Activated T-cell treated with anti-CD3 and anti-CD28 coated beads for 48 hours (primary cell): Measurements from ENCODE around the gene CD19.
A peak's percentile ranks its signal among the peaks of the same experiment; 100 is the strongest.
"Not testable (repeated sequence)": the region's sequence is repeated elsewhere in the genome, so short reads cannot be mapped to it uniquely, and the experiment has no call there.

Source experiments
- DNase-seq: peaks from one replicate; pipeline ENCODE4 v3.0.0-alpha.2; 2020; ENCODE audit warnings: low read depth

CD19 gene

DNA sequence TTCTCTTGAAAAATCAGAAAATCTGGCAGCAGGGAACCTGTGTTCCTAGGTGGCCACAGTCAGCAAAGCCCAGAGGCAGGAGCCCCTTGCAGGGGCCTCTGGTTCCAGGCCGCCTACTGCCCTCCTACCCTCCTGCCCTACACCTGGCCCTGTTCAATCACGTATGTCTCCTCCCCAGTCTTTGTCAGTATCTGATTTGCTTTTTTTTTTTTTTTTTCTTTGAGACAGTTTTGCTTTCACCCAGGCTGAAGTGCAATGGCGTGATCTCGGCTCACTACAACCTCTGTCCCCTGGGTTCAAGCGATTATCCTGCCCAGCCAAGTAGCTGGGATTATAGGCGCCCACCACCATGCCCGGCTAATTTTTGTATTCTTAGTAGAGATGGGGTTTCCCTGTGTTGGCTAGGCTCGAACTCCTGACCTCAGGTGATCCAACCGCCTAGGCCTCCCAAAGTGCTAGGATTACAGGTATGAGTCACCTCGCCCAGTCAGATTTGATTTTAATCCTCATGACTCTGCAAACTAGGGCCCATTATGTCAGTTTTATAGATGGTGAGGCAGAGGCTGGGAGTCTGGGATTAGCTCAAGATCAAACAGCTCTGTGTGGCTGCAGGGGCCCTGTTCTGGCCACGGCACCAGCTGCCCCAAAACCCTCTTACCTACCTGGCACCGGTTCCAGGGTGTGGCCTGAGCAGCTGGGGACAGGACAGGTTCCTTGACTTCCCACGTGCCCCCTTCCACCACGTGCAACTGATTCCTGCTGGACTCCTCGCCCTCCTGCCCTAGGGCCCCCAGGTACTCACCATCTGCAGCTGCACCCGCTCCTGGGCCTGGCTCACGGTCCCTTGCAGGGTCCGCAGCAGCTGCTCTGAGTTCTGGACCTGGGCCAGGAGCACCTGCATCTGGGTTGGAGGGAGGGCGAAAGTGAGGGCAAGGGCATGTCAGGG lies 21.4 kb upstream of the CD19 start:
- no peak for DNase-seq

GRCh38 chr16:28912558-28912957 lies 19.2 kb upstream of the CD19 start:
- DNase-seq, result no peak

DNA sequence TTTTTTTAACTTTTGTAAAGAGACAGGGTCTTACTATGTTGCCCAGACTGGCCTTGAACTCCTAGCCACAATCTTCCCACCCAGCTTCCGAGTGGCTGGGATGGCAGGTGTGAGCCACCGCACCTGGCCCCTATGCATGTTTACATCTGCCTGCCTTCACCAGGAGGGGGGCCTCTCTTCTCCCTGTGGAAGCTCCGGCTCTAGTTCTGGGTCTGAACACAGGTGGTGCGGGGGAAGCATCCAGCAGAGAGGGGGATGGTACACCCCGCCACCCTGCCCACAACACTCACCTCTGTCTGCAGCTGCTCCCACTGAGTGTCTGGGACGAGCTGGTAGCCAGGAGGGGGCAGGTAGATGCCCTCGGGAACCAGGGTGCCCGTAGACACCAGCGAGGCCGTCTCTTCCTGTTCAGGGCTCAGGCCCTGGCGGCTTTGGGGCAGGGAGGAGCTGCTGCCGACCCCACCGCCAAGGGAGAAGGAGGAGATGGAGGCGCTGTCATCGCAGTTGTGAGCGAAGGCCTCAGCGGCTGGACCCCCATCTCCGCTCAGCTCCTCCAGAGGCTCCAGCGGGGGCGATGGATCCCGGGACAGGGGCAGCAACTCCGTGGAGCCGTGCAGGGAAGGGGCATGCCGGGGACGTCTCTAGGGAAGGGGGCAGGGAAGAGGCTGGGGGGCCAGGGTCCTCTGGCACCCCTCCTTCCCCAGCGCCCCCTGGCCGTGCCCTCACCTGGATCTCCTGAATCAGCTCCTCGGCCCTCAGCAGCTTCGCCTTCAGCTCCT lies 17.6 kb upstream of the CD19 start:
- DNase-seq, result no peak

- DNase-seq, result no peak
Observed at GRCh38 chr16:28915181-28915580, 16.6 kb upstream of the CD19 start.

DNA sequence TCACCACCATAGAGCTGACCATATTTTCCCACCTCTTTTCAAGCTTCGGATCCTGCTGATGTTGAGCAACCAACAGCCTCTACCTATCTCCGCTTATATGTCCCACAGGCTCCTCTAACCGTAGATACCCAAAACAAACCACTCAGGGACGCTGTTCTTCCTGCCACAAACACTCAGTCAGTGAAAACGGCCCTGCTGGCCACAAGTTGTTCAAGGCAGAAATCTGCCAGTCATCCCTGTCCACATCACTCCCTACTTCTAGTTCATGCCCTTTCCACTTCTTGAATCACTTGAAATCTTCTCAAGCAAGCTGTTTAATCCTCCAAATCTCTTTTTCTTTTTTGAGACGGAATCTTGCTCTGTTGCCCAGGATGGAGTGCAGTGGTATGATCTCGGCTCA lies 14.7 kb upstream of the CD19 start:
- no peak for DNase-seq

GRCh38 chr16:28918698-28919097 lies 13.1 kb upstream of the CD19 start:
- no peak for DNase-seq

DNA sequence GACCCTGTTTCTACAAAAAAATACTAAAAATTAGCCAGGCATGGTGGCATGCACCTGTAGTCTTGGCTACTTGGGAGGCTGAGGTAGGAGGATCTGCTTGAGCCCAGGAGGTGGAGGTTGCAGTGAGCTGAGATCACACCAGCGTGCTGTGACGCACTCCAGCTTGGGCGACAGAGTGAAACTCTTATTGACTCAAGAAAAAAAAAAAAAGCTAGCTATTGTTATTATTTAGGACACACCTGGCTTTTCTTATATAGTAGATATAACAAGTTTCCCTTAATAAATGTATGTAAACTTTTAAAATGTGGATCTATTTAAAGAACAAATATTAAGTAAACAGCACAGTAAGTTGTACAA lies 8.6 kb upstream of the CD19 start:
- no peak for DNase-seq

GRCh38 chr16:28923652-28924398 lies 7.9 kb upstream of the CD19 start:
- DNase-seq, result no peak

GRCh38 chr16:28924399-28924761 lies 7.4 kb upstream of the CD19 start:
- DNase-seq, result no peak

GRCh38 chr16:28924762-28925385 lies 6.9 kb upstream of the CD19 start, which contains the start of gene RABEP2:
RABEP2 (minus strand) TSS chr16:28925238; CDS start chr16:28925163, 75 bp downstream.
- peak; percentile 99 for DNase-seq

- peak; percentile 76 for DNase-seq
Observed at GRCh38 chr16:28925386-28926228, 6.2 kb upstream of the CD19 start.

GRCh38 chr16:28926284-28926683 lies 5.5 kb upstream of the CD19 start:
- not testable (repeated sequence) for DNase-seq

DNA sequence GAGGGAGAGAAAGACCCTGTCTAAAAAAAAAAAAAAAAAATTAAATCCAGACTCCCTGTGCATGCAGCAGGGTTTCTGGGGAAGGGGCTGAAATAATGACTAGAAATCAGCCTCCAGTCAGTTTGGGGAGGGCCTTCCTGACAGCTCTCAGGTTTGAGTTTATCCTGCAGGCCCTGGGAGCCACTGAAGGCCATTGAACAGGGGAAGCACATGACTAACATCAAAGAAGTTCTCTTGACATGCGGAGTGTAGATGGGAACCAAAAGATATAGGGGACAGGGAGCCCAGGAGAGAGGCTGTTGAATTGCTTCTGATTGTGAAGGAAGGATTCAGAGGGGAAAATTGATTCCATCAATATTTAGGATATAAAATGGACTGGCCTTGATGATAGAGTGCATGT lies 4.0 kb upstream of the CD19 start:
- DNase-seq, result no peak

- no peak for DNase-seq
Observed at GRCh38 chr16:28930203-28930602, 1.6 kb upstream of the CD19 start.

DNA sequence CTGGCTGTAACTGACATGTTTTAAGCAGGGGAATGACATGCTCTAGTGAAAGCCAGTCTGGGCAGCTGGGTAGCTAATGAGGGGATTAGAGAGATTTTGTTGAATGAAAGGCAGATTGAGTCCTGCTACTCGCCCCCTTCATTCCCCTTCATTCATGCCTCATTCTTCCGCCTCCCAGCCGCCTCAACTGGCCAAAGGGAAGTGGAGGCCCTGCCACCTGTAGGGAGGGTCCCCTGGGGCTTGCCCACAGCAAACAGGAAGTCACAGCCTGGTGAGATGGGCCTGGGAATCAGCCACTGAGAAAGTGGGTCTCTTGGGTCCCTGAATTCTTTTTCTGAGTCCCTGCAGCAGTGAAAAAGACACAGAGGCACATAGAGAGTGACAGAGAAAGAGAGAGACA lies 1.1 kb upstream of the CD19 start:
- DNase-seq, result no peak

DNA sequence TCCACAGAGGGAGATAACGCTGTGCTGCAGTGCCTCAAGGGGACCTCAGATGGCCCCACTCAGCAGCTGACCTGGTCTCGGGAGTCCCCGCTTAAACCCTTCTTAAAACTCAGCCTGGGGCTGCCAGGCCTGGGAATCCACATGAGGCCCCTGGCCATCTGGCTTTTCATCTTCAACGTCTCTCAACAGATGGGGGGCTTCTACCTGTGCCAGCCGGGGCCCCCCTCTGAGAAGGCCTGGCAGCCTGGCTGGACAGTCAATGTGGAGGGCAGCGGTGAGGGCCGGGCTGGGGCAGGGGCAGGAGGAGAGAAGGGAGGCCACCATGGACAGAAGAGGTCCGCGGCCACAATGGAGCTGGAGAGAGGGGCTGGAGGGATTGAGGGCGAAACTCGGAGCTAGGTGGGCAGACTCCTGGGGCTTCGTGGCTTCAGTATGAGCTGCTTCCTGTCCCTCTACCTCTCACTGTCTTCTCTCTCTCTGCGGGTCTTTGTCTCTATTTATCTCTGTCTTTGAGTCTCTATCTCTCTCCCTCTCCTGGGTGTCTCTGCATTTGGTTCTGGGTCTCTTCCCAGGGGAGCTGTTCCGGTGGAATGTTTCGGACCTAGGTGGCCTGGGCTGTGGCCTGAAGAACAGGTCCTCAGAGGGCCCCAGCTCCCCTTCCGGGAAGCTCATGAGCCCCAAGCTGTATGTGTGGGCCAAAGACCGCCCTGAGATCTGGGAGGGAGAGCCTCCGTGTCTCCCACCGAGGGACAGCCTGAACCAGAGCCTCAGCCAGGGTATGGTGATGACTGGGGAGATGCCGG lies 769 bp downstream of the CD19 start:
- no peak for DNase-seq

DNA sequence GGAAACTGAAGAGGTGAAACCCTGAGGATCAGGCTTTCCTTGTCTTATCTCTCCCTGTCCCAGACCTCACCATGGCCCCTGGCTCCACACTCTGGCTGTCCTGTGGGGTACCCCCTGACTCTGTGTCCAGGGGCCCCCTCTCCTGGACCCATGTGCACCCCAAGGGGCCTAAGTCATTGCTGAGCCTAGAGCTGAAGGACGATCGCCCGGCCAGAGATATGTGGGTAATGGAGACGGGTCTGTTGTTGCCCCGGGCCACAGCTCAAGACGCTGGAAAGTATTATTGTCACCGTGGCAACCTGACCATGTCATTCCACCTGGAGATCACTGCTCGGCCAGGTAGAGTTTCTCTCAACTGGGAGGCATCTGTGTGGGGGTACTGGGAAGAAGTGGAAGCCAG lies 1.4 kb downstream of the CD19 start:
- DNase-seq, result no peak

DNA sequence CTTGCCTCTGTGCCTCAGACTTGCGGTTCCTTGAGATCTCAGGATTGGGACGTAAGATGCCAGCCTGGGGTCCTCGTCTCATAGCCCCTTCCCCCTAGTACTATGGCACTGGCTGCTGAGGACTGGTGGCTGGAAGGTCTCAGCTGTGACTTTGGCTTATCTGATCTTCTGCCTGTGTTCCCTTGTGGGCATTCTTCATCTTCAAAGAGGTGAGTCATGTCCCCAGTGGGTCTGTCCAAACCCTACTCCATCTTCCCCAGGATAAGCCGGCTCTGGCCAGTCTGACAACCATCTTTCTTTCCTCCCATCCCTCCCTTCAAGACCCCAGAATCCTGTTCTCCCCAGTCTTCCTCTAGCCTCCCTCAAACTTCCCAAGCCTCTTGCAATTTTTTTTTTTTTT lies 3.6 kb downstream of the CD19 start:
- DNase-seq, result no peak

- DNase-seq, result peak; percentile 91
Observed at GRCh38 chr16:28935924-28936783, 4.4 kb downstream of the CD19 start.
